HG02943 (cell line): Measurements from ENCODE around the gene GRIP1.
A peak's percentile ranks its signal among the peaks of the same experiment; 100 is the strongest.

Experiments
- ATAC-seq: cut with Tn5 transposase; IDR thresholded peaks from one replicate; pipeline ENCODE4 v1.9.1; 2021; ENCODE audit warnings: mild to moderate bottlenecking, low read depth, moderate library complexity; ENCODE audit not compliant: unreplicated experiment

Gene GRIP1, protein sequence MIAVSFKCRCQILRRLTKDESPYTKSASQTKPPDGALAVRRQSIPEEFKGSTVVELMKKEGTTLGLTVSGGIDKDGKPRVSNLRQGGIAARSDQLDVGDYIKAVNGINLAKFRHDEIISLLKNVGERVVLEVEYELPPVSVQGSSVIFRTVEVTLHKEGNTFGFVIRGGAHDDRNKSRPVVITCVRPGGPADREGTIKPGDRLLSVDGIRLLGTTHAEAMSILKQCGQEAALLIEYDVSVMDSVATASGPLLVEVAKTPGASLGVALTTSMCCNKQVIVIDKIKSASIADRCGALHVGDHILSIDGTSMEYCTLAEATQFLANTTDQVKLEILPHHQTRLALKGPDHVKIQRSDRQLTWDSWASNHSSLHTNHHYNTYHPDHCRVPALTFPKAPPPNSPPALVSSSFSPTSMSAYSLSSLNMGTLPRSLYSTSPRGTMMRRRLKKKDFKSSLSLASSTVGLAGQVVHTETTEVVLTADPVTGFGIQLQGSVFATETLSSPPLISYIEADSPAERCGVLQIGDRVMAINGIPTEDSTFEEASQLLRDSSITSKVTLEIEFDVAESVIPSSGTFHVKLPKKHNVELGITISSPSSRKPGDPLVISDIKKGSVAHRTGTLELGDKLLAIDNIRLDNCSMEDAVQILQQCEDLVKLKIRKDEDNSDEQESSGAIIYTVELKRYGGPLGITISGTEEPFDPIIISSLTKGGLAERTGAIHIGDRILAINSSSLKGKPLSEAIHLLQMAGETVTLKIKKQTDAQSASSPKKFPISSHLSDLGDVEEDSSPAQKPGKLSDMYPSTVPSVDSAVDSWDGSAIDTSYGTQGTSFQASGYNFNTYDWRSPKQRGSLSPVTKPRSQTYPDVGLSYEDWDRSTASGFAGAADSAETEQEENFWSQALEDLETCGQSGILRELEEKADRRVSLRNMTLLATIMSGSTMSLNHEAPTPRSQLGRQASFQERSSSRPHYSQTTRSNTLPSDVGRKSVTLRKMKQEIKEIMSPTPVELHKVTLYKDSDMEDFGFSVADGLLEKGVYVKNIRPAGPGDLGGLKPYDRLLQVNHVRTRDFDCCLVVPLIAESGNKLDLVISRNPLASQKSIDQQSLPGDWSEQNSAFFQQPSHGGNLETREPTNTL

GRCh38 chr12:66678338-66679275, at the start of gene GRIP1:
Gene GRIP1 (minus strand): TSS chr12:66679076. CDS start chr12:66678904, 172 bp downstream.
- no peak for ATAC-seq

GRCh38 chr12:66726556-66726955, 47.7 kb upstream of the GRIP1 start:
- no peak for ATAC-seq

DNA sequence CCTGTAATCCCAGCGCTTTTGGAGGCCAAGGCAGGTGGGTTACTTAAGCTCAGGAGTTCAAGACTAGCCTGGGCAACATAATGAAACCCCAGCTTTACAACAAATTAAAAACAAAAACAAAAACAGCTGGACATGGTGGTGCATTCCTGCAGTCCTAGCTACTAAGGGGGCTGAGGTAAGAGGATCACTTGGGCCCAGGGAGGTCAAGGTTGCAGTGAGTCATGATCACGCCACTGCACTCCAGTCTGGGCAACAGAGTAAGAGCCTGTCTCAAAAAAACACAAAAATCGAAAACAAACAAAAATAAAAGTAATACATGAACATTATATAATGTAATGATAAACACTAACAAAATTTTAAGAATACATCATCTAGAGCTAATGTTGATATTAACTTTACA, 46.2 kb upstream of the GRIP1 start:
- no peak for ATAC-seq

- no peak for ATAC-seq
Observed at GRCh38 chr12:66724616-66725015, 45.7 kb upstream of the GRIP1 start.

GRCh38 chr12:66724026-66724425, 45.1 kb upstream of the GRIP1 start:
- no peak for ATAC-seq

DNA sequence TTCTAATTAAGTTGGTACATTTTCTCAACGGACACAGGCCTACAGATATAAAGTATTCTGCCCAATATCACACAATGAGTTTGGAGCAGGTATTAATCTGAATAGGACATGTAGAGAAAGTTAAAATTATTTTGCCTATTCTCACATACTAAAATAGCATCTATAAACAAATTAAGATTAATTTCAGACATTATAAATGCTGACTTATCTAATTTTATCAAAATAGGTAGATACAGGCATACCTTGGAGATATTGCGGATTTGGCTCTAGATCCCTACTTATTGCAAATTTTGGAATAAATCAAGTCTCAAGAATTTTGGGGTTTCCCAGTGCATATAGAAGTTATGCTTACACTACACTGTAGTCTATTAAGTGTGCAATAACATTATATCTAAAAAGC, 41.0 kb upstream of the GRIP1 start:
- no peak for ATAC-seq

- ATAC-seq: no peak
Observed at GRCh38 chr12:66717036-66717673, 38.3 kb upstream of the GRIP1 start.

DNA sequence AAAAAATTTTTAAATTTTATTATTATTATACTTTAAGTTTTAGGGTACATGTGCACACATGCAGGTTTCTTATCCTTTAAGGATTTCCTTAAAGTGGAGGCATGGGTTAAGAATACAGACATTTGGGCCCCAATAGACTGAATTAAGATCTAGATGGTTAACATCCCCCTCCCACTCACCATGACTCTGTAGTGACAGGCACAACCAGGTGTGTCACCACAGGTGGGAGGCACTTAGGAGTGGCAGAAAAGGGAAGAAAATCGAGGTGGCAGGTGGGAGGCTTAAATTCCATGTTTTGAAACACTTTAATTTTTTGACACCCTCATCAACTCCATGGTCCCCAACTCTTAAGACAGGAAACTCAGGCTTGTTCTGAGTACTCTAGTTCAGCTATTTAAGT, 37.6 kb upstream of the GRIP1 start:
- no peak for ATAC-seq

DNA sequence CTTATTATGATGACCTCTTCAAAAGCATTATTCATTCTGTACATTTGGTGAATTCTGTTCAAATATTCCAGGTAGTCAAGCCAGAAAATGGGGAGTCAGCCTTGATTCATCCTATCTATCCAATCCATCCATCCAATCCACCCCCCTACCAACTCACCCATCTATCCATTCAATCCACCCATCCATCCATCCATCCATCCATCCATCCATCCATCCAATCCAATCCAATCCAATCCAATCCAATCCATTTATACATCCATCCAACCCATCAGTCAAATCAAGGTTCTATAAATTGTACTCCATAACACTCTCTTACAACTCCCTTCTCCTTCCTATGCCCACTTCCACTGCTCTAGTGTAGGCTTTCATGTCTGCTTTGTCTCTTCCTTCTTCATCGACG, 35.8 kb upstream of the GRIP1 start:
- no peak for ATAC-seq

GRCh38 chr12:66713984-66714383, 35.1 kb upstream of the GRIP1 start:
- peak; percentile 66 for ATAC-seq

DNA sequence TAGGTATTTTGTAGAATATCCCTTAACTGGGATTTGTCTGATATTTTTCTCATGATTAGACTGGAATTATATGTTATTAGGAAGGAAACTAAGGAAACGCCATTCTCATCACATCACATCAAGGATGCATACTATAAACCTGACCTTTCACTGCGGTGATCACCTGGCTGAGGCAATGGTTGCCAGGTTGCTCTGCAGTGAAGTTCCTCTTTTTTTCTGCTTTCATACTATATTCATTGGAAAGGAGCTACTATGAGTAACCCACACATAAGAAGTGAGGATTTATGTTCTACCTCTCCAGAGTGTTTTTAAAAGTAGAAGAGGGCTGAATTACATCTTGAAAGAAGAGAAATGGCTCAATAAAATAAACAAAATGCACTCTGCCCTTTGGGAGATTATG, 31.0 kb upstream of the GRIP1 start:
- no peak for ATAC-seq

DNA sequence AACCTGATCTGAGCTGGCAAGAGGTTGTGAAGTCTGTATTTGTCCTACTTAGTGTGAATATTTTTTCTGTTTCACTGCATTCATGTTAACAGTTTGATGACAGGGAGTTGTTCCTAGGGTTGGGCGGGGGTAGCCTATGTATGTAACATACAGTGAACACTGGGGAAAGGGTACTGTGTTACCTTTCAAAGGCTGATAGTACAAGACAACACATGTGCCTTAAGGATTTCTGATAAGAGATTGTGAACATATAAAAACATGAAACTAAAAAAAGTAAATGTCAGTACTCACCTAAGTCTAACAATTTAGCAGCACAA, 30.5 kb upstream of the GRIP1 start:
- ATAC-seq: no peak

DNA sequence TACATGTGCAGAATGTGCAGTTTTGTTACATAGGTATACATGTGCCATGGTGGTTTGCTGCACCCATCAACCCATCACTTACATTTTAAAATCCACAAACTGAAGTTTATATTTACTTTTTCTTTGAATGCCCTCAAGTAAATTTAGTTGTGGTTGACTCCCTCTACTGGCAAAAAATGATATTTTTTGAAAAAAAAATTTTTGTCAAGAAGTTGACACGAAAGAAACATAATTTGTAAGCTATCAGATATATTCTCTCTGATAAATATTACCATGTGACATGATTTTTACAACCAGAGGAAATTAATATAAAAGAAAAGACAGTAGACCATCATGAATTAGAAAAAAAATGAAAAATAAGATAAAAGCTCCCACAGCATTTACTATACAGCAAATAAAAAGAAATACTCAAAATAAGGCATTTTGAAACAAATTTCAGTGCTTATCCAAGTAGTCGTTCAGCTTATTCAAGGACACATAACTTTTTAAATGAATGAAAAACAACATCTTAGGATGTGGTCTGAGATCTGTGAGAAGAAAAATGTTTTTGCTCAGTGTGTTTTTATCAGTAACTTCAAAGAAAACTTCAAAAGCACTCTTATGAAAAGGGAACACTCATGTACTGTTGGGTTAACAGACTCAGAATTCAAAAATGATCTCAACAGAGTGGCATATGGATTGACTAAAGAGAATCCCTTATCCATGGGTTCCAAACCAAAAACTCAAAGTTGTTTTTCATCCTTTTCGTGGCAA, 30.0 kb upstream of the GRIP1 start:
- ATAC-seq: no peak

DNA sequence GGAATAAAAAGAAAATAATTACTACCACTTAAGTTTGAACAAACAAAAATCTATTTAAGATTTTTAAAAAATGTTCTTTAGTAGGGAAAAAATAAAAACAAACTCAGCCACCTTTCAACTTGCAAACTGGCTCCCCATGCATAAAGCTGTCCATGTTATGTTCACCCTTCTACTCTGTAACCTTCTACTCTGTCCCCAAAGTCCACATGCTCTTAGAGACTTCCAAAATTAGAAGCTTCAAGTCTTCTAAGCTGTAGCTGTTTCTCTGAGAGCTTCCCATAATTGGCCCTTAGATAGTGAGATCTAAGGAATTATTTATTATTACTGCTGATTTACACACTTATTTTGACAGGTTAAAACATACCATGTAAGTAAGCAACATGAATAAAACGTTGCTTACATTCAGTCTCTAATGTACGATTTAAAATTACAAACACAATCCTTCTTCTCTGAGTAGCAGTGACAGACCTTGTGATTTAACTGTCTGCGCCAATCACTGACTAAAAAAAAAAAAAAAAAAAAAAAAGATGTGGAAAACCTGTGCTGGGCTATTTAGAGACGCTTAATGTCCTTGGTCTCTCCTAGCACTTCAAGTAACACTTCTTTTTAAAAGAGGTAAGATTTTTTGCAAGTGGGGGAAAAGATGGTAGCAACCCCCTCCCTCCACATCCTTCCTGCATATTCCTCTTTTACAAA, 28.3 kb upstream of the GRIP1 start:
- ATAC-seq: no peak

DNA sequence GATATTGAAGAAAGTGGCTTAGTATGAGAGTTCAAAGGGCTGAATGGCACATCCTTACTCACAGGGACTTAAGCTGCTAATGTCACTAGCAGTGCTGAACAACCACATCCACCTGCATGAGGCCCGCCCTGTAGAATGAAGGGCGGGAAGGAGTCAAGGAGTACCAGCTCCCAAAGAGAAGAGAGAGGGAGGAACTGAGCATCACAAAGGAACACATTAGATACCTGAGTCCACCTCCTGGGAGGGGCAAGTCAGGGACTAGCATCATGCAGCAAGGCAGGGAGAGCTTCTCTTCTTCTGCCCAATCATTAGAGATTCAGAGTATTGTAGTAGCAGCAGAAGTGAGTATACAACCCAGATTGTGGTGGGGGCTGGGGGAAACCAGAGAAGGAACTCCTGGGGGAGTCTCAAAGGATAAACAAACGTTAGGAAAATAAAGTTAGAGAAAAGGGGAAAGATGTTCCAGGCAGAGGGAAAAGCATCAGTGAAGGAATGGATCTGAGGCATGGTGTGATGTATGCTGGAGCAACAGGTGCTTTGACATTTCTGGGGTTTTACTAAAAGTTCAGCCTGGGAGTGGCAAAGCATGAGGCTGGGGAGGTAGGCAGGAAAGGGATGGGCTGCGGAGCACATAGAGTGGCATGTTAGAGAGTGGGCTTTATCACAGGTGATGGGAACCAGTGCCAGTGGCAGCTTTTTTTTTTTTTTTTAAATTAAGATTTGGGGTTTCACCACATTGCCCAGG, 21.0 kb upstream of the GRIP1 start:
- no peak for ATAC-seq

- no peak for ATAC-seq
Observed at GRCh38 chr12:66698558-66698957, 19.7 kb upstream of the GRIP1 start.

DNA sequence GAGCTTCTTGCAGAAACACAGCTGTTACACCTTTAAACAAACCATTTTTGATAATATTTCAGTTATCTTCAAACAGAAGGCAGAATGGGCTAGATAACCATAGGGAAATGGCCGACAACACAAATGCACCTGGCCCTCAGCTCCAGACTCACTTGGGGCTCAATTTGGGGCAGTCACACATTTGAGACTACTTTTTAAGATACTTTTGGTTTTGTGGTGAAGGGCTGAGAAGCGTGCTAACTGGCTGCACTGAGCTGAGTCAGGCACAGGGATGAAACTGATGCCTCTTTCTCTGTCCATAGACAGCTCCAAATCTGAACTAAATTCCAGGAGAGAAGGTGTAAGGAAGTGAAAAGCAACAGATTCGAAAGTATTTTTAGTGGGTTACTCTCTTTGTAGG, 18.5 kb upstream of the GRIP1 start:
- ATAC-seq: no peak
